Esophagus squamous epithelium (tissue), 5 donors: ENCODE results near the gene SLC1A2. TPM values are rescaled to one million over a fixed set of nuclear protein-coding genes. Genes with fewer than 3 reads are reported as not detected.
A peak's percentile ranks its signal among the peaks of the same experiment; 100 is the strongest.

Experiments
- DNase-seq: peaks from one replicate; lab custom pipeline; 2025; lab: John Stamatoyannopoulos, UW
- H3K27ac ChIP-seq, 4 donors: fragments of 200-600 bp; sonication (generic); one replicate each; pipeline ENCODE4 v1.5.1; 2016 to 2019; ENCODE audit warnings: mild to moderate bottlenecking in 1 of 4
- H3K27me3 ChIP-seq, 4 donors: fragments of 200-600 bp; sonication (generic); 1 replicate in 3 of 4; 2 replicates in 1 of 4; pipeline versions ENCODE4 v1.5.1 to v1.6.0; 2017 to 2021; ENCODE audit warnings: antibody characterized with exemption in 1 of 4
- H3K36me3 ChIP-seq, 3 donors: fragments of 200-600 bp; sonication (generic); one replicate each; pipeline ENCODE4 v1.5.1; 2016 to 2019
- H3K4me1 ChIP-seq, 3 donors: fragments of 200-600 bp; sonication (generic); one replicate each; pipeline ENCODE4 v1.5.1; 2017 to 2019
- H3K4me3 ChIP-seq, 4 donors: fragments of 200-600 bp; sonication (generic); 1 replicate in 3 of 4; 2 replicates in 1 of 4; pipeline ENCODE4 v1.5.1; 2016 to 2019; ENCODE audit warnings: mild to moderate bottlenecking in 2 of 4, moderate library complexity in 1 of 4
- H3K9me3 ChIP-seq, 3 donors: fragments of 200-600 bp; sonication (generic); one replicate each; pipeline ENCODE4 v1.5.1; 2016 to 2019
- CTCF ChIP-seq, 6 experiments: fragments of 450-650 bp in 4 of 6; fragments of 200-600 bp in 2 of 6; sonication (generic) in 2 of 6; IDR thresholded peaks; one replicate each; pipeline ENCODE4 v1.5.1; 2016 to 2019; ENCODE audit warnings: antibody characterized with exemption in 6 of 6, mild to moderate bottlenecking in 4 of 6, moderate library complexity in 4 of 6
- POLR2A ChIP-seq, 4 donors: fragments of 450-650 bp; IDR thresholded peaks; one replicate each; pipeline ENCODE4 v1.6.1; 2017; ENCODE audit warnings: antibody characterized with exemption in 4 of 4, mild to moderate bottlenecking in 4 of 4, moderate library complexity in 3 of 4
- WGBS, 2 donors: methylation state at CpG; one replicate each; pipeline ENCODE4 v1.1.5; 2018; 5-methylcytosine and 5-hydroxymethylcytosine counted together
- intact Hi-C: fragments of 100-400 bp; cut with DNase I; formaldehyde crosslinking; loops from one replicate; pipeline ENCODE4 v1.15.0; 2022
- total RNA-seq, 4 donors: library from RNA; depleted of rRNA; stranded (reverse); fragments of >200 nt; gene quantifications; one replicate each; pipeline ENCODE4 v1.1.0, GENCODE V29; 2016
- donor health status: DM: yes; HTN: yes; CAD: no.

Gene SLC1A2
- total RNA-seq, 4 donors from 2014 or later = 0.04 to 0.61 (median 0.19) TPM; not detected in 1

GRCh38 chr11:35246745-35247144 is 172.6 kb downstream of the SLC1A2 start:
- DNase-seq = no peak
- no peaks in the 10 kb centered on the region for H3K36me3 ChIP-seq
- 42 to 77% methylated on average over 2 of the region's 2 CpGs for WGBS, 2 donors
- H3K9me3 ChIP-seq = no peaks in the 10 kb centered on the region
- peaks cover 0 to 3% (median 0%) of the 10 kb centered on the region in 4 donors for H3K27me3 ChIP-seq
- peak overlapping the region in 3 of 4 donors; percentile 34 to 71 (median 53) for H3K27ac ChIP-seq
- TF ChIP-seq POLR2A (IDR thresholded peaks at IDR 0.05) (no peak), CTCF (IDR thresholded peaks at IDR 0.05) (no peak)
- intact Hi-C loops = no loop called here
- H3K4me3 ChIP-seq = no peak overlapping the region
- peaks cover 0 to 4% (median 0%) of the 10 kb centered on the region in 3 donors for H3K4me1 ChIP-seq

- Histone ChIP-seq H3K27me3 (no peaks in the 10 kb centered on the region), H3K4me1 (peaks cover 0 to 4% (median 0%) of the 10 kb centered on the region in 3 donors), H3K27ac (peak overlapping the region in 2 of 4 donors; percentile 34 to 71), H3K9me3 (no peaks in the 10 kb centered on the region), H3K4me3 (no peak overlapping the region), H3K36me3 (no peaks in the 10 kb centered on the region)
- TF ChIP-seq CTCF (IDR thresholded peaks at IDR 0.05) = no peak
- intact Hi-C loops = no loop called here
- DNase-seq = no peak
- 50% methylated on average over 1 of the region's 1 CpG; no CpG with 5 or more reads in 1 of the 2 donors for WGBS, 2 donors
These were observed 173.6 kb downstream of the SLC1A2 start for GRCh38 chr11:35245786-35246185.

GRCh38 chr11:35245056-35245455 is 174.3 kb downstream of the SLC1A2 start:
- intact Hi-C loops = no loop called here
- no peak for DNase-seq
- Histone ChIP-seq H3K9me3 (no peaks in the 10 kb centered on the region), H3K27me3 (no peaks in the 10 kb centered on the region), H3K27ac (peak overlapping the region in 1 of 4 donors; percentile 40), H3K36me3 (no peaks in the 10 kb centered on the region), H3K4me1 (peaks cover 0 to 4% (median 0%) of the 10 kb centered on the region in 3 donors), H3K4me3 (no peak overlapping the region)
- TF ChIP-seq CTCF (IDR thresholded peaks at IDR 0.05) (no peak), POLR2A (IDR thresholded peaks at IDR 0.05) (no peak)
- WGBS, 2 donors = 77 to 80% methylated on average over 4 of the region's 4 CpGs

GRCh38 chr11:35243774-35244173 is 175.6 kb downstream of the SLC1A2 start:
- WGBS, 2 donors = 92% methylated on average over 2 of the region's 2 CpGs
- H3K9me3 ChIP-seq = no peaks in the 10 kb centered on the region
- no peak overlapping the region for H3K27ac ChIP-seq
- TF ChIP-seq POLR2A (IDR thresholded peaks at IDR 0.05) (no peak), CTCF (IDR thresholded peaks at IDR 0.05) (no peak)
- no peak for DNase-seq
- H3K4me3 ChIP-seq = no peak overlapping the region
- intact Hi-C loops = no loop called here
- H3K4me1 ChIP-seq = peaks cover 0 to 4% (median 0%) of the 10 kb centered on the region in 3 donors
- H3K36me3 ChIP-seq = no peaks in the 10 kb centered on the region
- H3K27me3 ChIP-seq = no peaks in the 10 kb centered on the region

GRCh38 chr11:35242412-35243242 is 176.7 kb downstream of the SLC1A2 start:
- peaks cover 0 to 9% (median 0%) of the 10 kb centered on the region in 3 donors for H3K4me1 ChIP-seq
- WGBS, 2 donors = 80 to 85% methylated on average over 3 of the region's 3 CpGs
- H3K27me3 ChIP-seq = no peaks in the 10 kb centered on the region
- H3K36me3 ChIP-seq = no peaks in the 10 kb centered on the region
- intact Hi-C loops = no loop called here
- TF ChIP-seq POLR2A (IDR thresholded peaks at IDR 0.05) (no peak), CTCF (IDR thresholded peaks at IDR 0.05) (no peak)
- DNase-seq = no peak
- no peaks in the 10 kb centered on the region for H3K9me3 ChIP-seq
- H3K27ac ChIP-seq = no peak overlapping the region
- no peak overlapping the region for H3K4me3 ChIP-seq
